Adrenal gland (tissue), 12 donors: ENCODE measurements around the gene DLK1. TPM values are rescaled to one million over a fixed set of nuclear protein-coding genes. Genes with fewer than 3 reads are reported as not detected.

ENCODE experiments used
- DNase-seq, 7 donors: peaks; one replicate each; pipeline ENCODE4 v3.0.0-alpha.2; 2019 to 2020
- H3K27ac ChIP-seq, 5 donors: fragments of 200-600 bp; sonication (generic) in 4 of 5; 1 replicate in 3 of 5; 2 replicates in 2 of 5; pipeline versions ENCODE4 v1.5.1 to v1.8.0; 2016 to 2020; ENCODE audit warnings: mild to moderate bottlenecking in 1 of 5
- H3K27me3 ChIP-seq: fragments of 200-600 bp; 2 replicates; pipeline ENCODE4 v1.8.0; 2021
- H3K36me3 ChIP-seq, 2 donors: fragments of 200-600 bp; replicated peaks in 1 of 2; 1 replicate in 1 of 2; 2 replicates in 1 of 2; pipeline versions ENCODE4 v1.5.1 to v1.8.0; 2018 to 2022
- H3K4me1 ChIP-seq, 2 donors: fragments of 200-600 bp; replicated peaks in 1 of 2; 1 replicate in 1 of 2; 2 replicates in 1 of 2; pipeline versions ENCODE4 v1.5.1 to v1.8.0; 2018 to 2021
- H3K4me3 ChIP-seq, 4 donors: fragments of 200-600 bp; sonication (generic) in 3 of 4; one replicate each; pipeline ENCODE4 v1.5.1; 2016 to 2018
- H3K9me3 ChIP-seq, 3 donors: fragments of 200-600 bp; sonication (generic) in 1 of 3; replicated peaks in 1 of 3; 1 replicate in 2 of 3; 2 replicates in 1 of 3; pipeline versions ENCODE4 v1.5.1 to v1.8.0; 2016 to 2021
- CTCF ChIP-seq, 6 experiments: fragments of 450-650 bp in 4 of 6; fragments of 200-600 bp in 2 of 6; sonication (generic) in 1 of 6; IDR thresholded peaks; 1 replicate in 5 of 6; 2 replicates in 1 of 6; pipeline versions ENCODE4 v1.5.1 to v1.8.0; 2016 to 2021; ENCODE audit warnings: antibody characterized with exemption in 6 of 6, mild to moderate bottlenecking in 2 of 6, moderate library complexity in 1 of 6
- POLR2A ChIP-seq, 2 donors: fragments of 450-650 bp; IDR thresholded peaks; one replicate each; pipeline ENCODE4 v1.6.1; 2017; ENCODE audit warnings: antibody characterized with exemption in 2 of 2, mild to moderate bottlenecking in 2 of 2, moderate library complexity in 1 of 2
- WGBS, 4 donors: extraction: QIAGEN DNeasy Blood & Tissue Kit in 2 of 4; methylation state at CpG; one replicate each; pipeline versions ENCODE4 v1.1.5 to v1.1.7; 2013 to 2017; 5-methylcytosine and 5-hydroxymethylcytosine counted together
- intact Hi-C, 2 donors: fragments of 100-400 bp; cut with DNase I; formaldehyde crosslinking; loops; one replicate each; pipeline versions ENCODE4 v1.14.1 to v1.15.0; 2022 to 2023
- polyA plus RNA-seq, 3 donors: library from polyadenylated mRNA; stranded (reverse); fragments of 200-250 nt in 2 of 3; fragments of 350-450 nt in 1 of 3; fragmentation: Illumina TruSeq in 1 of 3; extraction: RNeasy Lipid Tissue Mini Kit (QIAGEN cat#74804) in 1 of 3; gene quantifications; one replicate each; pipeline ENCODE4 v1.2.3, GENCODE V29; 2013 to 2014
- total RNA-seq, 9 donors: library from RNA; depleted of rRNA in 4 of 9; stranded (reverse); fragments of >200 nt in 4 of 9; fragments of 120-200 nt in 1 of 9; fragmentation: NEBNext Ultra II Directional in 1 of 9; extraction: Animal tissue kit (Norgen Biotek cat#: 25700) in 1 of 9; gene quantifications; one replicate each; pipeline versions ENCODE4 v1.1.0 to v1.2.4, GENCODE V29; 2013 to 2023
- donor health status: healthy with polysubstance abuse.
- donor health status: Bipolar disorder and iron deficiency.
- donor health status: DM: yes; HTN: yes; CAD: no.
- donor health status: DM: no; HTN: no; CAD: no.
- donor health status: DM: no; HTN: no; CAD: no.
- donor health status: DM: yes; HTN: yes; CAD: no.

The DLK1 gene
- total and polyA plus RNA-seq, 12 donors = 426 to 2,787 (median 1,682) TPM

DNA sequence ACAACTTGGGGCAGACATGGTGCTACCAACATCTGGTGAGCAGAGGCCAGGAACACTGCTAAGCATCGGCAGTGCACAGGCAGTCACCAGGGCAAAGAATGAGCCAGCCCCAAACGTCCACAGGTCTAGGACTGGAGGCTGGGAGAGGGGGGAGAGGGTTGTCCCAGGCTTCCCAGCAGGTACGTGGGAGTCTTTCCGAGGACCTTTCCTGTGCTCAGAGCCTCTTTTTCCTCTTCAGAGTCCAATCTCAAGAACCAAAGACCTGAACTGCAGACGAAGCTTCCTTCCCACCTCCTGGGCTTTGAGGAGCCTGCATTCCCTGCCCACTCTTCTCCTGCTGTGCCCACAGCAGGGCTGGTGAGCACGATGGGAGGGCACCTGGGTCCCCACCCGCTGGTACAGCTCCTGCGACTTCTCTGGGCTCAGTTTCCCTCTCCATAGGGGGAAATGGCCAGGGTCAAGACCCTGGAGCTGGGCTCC, 48.7 kb downstream of the DLK1 start:
- no peaks in the 10 kb centered on the region for H3K27me3 ChIP-seq
- no peaks in the 10 kb centered on the region for H3K4me1 ChIP-seq
- intact Hi-C loops = no loop called here
- H3K9me3 ChIP-seq = no peaks in the 10 kb centered on the region
- 90 to 95% (median 91%) methylated on average over 8 of the region's 8 CpGs for WGBS, 4 donors
- DNase-seq = peak in 2 of 7 donors; percentile 8 to 47
- no peak overlapping the region for H3K4me3 ChIP-seq
- no peaks in the 10 kb centered on the region for H3K36me3 ChIP-seq
- TF ChIP-seq CTCF (IDR thresholded peaks at IDR 0.05) (no peak), POLR2A (IDR thresholded peaks at IDR 0.05) (no peak)
- no peak overlapping the region for H3K27ac ChIP-seq

DNA sequence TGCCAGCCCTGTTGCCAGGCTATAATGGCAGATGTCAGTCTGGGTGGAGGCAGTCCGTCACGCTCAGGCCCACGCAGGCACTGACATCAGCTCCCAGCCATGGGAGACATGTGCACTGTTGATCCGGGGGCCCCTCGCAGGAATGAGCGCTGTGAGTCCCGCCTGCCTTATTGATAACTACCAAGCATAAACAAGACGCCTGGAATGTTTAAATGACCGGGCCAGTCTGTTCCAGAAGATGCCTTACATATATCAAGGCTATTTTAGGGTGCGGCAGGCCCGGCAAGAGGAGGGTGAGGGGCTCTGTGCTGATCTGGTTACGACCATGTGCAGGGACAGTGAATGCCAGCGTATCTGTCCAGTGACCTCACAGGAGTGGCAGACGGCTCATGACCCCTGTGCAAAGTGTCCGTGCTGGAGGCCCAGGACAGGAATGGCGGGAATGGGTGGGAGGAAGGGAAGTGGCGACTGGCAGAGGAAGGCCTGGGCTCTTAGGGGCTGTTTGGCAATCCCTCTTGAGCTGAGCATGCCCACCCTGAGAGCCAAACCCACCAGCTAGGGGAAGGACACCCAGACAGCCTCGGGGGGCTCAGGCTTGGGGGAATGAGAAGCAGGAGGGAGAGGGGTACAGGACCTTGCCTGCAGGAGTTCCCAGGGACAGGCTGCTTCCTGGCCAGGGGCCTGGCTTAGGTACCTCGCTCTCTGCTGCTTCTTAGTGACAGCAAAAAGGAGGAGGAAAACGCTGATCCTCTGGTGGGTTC, 49.3 kb downstream of the DLK1 start:
- intact Hi-C loops = no loop called here
- H3K4me3 ChIP-seq = no peak overlapping the region

DNA sequence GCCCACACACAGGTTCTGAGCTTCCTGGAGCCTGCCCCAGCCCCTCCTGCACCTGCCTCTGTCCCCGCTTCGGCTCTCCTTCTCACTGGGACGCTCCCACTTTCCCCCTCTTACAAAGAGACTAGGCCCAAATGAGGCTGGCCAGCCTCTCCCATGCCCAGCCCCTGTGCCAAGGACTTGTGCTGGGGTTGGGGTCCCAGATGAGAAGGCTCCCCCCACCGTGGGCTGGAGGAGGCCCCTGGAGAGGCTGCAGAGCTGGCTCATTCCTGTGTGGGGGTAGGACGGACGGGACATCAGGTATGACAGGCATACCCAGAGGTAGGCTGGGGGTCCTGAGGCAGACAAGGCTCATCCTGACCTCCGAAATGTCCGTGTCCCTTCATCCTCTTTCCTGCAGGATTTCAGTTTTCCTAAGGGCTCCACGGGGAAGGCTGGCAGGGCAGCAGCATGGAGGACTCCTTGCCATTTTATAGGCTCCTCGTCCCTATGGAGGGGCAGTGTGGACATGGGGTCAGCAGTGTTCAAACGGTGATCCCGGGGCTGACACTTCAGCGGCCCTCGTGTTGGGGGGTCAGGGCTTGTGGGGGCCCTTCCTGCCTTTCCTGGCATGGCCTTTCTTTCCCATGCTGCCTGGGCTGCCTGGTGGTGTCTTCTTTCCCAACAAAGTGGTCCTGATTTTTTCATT, 50.1 kb downstream of the DLK1 start:
- no peaks in the 10 kb centered on the region for H3K4me1 ChIP-seq
- H3K36me3 ChIP-seq = no peaks in the 10 kb centered on the region
- intact Hi-C loops = no loop called here
- H3K4me3 ChIP-seq = no peak overlapping the region
- TF ChIP-seq POLR2A (IDR thresholded peaks at IDR 0.05) (no peak), CTCF (IDR thresholded peaks at IDR 0.05) (no peak)
- H3K27ac ChIP-seq = no peak overlapping the region
- DNase-seq = peak in 3 of 7 donors; percentile 5 to 41 (median 12)
- H3K27me3 ChIP-seq = no peaks in the 10 kb centered on the region
- H3K9me3 ChIP-seq = no peaks in the 10 kb centered on the region
- 83 to 92% (median 87%) methylated on average over 4 to 14 of the region's 14 CpGs for WGBS, 4 donors

More for the DNA sequence above, 49.3 kb downstream of the DLK1 start:
- 75 to 87% (median 83%) methylated on average over 12 to 20 of the region's 20 CpGs for WGBS, 4 donors
- Histone ChIP-seq H3K36me3 (no peaks in the 10 kb centered on the region), H3K27me3 (no peaks in the 10 kb centered on the region), H3K4me1 (no peaks in the 10 kb centered on the region), H3K27ac (no peak overlapping the region), H3K9me3 (no peaks in the 10 kb centered on the region)
- TF ChIP-seq POLR2A (IDR thresholded peaks at IDR 0.05) = no peak
- TF ChIP-seq CTCF (IDR thresholded peaks at IDR 0.05) = no peak
- peak in 3 of 7 donors; percentile 8 to 51 (median 12) for DNase-seq

DNA sequence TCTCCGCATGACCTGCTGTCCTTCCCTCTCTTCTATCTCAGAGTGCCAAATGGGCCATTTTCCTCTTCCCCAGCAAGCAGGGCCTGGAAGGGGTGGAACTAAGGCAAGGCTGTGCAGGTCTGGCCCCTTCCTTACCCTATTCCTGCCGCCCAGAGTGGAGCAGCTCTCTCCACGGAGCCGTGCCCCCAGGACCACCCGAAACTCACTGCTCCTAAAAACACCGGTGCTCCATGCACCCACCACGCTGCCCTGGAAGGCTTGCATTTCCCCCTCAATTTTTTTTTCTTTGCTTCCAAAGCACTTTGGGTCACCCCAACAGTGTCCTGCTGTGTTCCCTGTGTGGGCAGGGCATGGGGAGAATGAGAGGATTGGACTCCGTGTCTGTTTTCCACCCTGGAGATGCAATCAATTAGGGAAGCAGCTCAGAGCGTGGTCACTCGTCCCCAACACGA, 50.7 kb downstream of the DLK1 start:
- TF ChIP-seq POLR2A (IDR thresholded peaks at IDR 0.05) = no peak
- no peak for TF ChIP-seq CTCF (IDR thresholded peaks at IDR 0.05)
- Histone ChIP-seq H3K27ac (no peak overlapping the region), H3K36me3 (no peaks in the 10 kb centered on the region), H3K4me1 (no peaks in the 10 kb centered on the region), H3K9me3 (no peaks in the 10 kb centered on the region), H3K27me3 (no peaks in the 10 kb centered on the region), H3K4me3 (no peak overlapping the region)
- intact Hi-C loops = no loop called here
- peak in 1 of 7 donors; percentile 4 for DNase-seq
- 84 to 87% (median 86%) methylated on average over 11 of the region's 11 CpGs for WGBS, 4 donors
